ENCODE data around the gene MIS12. TPM values are rescaled to one million over a fixed set of nuclear protein-coding genes. Genes with fewer than 3 reads are reported as not detected.

MIS12 gene
- total RNA-seq, 1 experiment from 2014 or later = 10.6 TPM

- Histone ChIP-seq H3K4me2 (ENCODE audit: low read length) (no peak overlapping the region), H3K79me2 (ENCODE audit: low read length) (peaks cover 16% of the 10 kb centered on the region), H3K9me3 (ENCODE audit: low read length) (no peaks in the 10 kb centered on the region), H2AFZ (ENCODE audit: low read length) (no peak overlapping the region), H4K20me1 (ENCODE audit: low read length) (no peaks in the 10 kb centered on the region), H3K27me3 (ENCODE audit: low read length) (no peaks in the 10 kb centered on the region), H3K9ac (ENCODE audit: low read length) (no peak overlapping the region), H3K4me1 (ENCODE audit: insufficient read depth, low read length) (no peaks in the 10 kb centered on the region; the same call in 1 of the 2 replicates), H3K27ac (ENCODE audit: low read length) (no peak overlapping the region), H3K9me2 (replicated peaks; ENCODE audit: low read length) (no peaks in the 10 kb centered on the region), H3K36me3 (ENCODE audit: low read depth, low read length) (peaks cover 23% of the 10 kb centered on the region), H3F3A (ENCODE audit: low read length, unreplicated experiment) (no peaks in the 10 kb centered on the region), H3K4me3 (ENCODE audit: low read length) (no peak overlapping the region)
- ChIA-PET POLR2A (ENCODE audit: unreplicated experiment) (interaction anchor here (0.7 kb wide), 1 partner anchor 50 kb away, joined by 10 read pairs; no protein-coding TSS in a partner anchor), CTCF (no interaction called here)
- no peak for ATAC-seq
- TF ChIP-seq CTCF (conservative IDR thresholded peaks at IDR 0.05; ENCODE audit: low read depth, low read length) (no peak), EZH2 (IDR thresholded peaks at IDR 0.05; ENCODE audit: low read length, unreplicated experiment) (no peak), EZH2phosphoT487 (IDR thresholded peaks at IDR 0.05; ENCODE audit: borderline replicate concordance, low read length) (no peak)
- no TSS peak for BruUV-seq (replicated peaks)
- no peak for DNase-seq
- intact Hi-C loops (cut with micrococcal nuclease) = no loop called here
Measured at GRCh38 chr17:5492970-5493369, 6.6 kb downstream of the MIS12 start.

GRCh38 chr17:5499476-5500231, 13.3 kb downstream of the MIS12 start:
- Histone ChIP-seq H3K27me3 (ENCODE audit: low read length) (peaks cover 7% of the 10 kb centered on the region), H2AFZ (ENCODE audit: low read length) (0 out of 2 replicates have a peak overlapping the region, but pooled peaks have one; percentile 79), H3K79me2 (ENCODE audit: low read length) (no peaks in the 10 kb centered on the region), H3K9ac (ENCODE audit: low read length) (no peak overlapping the region), H3K4me1 (ENCODE audit: insufficient read depth, low read length) (no peaks in the 10 kb centered on the region; the same call in 1 of the 2 replicates), H3K9me2 (replicated peaks; ENCODE audit: low read length) (no peaks in the 10 kb centered on the region), H3K27ac (ENCODE audit: low read length) (no peak overlapping the region), H3K4me3 (ENCODE audit: low read length) (peak overlapping the region; percentile 66; the same call in 1 of the 2 replicates), H3K4me2 (ENCODE audit: low read length) (peak overlapping the region; percentile 84), H3F3A (ENCODE audit: low read length, unreplicated experiment) (no peaks in the 10 kb centered on the region), H4K20me1 (ENCODE audit: low read length) (no peaks in the 10 kb centered on the region), H3K9me3 (ENCODE audit: low read length) (no peaks in the 10 kb centered on the region), H3K36me3 (ENCODE audit: low read depth, low read length) (no peaks in the 10 kb centered on the region)
- ATAC-seq (no peak), DNase-seq (no peak)
- CTCF ChIA-PET = no interaction called here
- intact Hi-C loops (cut with micrococcal nuclease) = loop anchor here (1.0 kb wide), 1 partner anchor 12 kb away; no protein-coding TSS in a partner anchor
- no peak for TF ChIP-seq EZH2 (IDR thresholded peaks at IDR 0.05; ENCODE audit: low read length, unreplicated experiment)
- no peak for TF ChIP-seq EZH2phosphoT487 (IDR thresholded peaks at IDR 0.05; ENCODE audit: borderline replicate concordance, low read length)
- no peak for TF ChIP-seq CTCF (conservative IDR thresholded peaks at IDR 0.05; ENCODE audit: low read depth, low read length)
- no TSS peak for BruUV-seq (replicated peaks)
- POLR2A ChIA-PET (ENCODE audit: unreplicated experiment) = no interaction called here

- Histone ChIP-seq H3K4me2 (ENCODE audit: low read length) (peak overlapping the region; percentile 84), H4K20me1 (ENCODE audit: low read length) (no peaks in the 10 kb centered on the region), H2AFZ (ENCODE audit: low read length) (peak overlapping the region; percentile 79; the same call in 1 of the 2 replicates), H3K79me2 (ENCODE audit: low read length) (no peaks in the 10 kb centered on the region), H3K27me3 (ENCODE audit: low read length) (peaks cover 7% of the 10 kb centered on the region), H3K36me3 (ENCODE audit: low read depth, low read length) (no peaks in the 10 kb centered on the region), H3K9ac (ENCODE audit: low read length) (no peak overlapping the region), H3K9me3 (ENCODE audit: low read length) (no peaks in the 10 kb centered on the region), H3K4me3 (ENCODE audit: low read length) (peak overlapping the region; percentile 66), H3K9me2 (replicated peaks; ENCODE audit: low read length) (no peaks in the 10 kb centered on the region), H3K27ac (ENCODE audit: low read length) (no peak overlapping the region), H3F3A (ENCODE audit: low read length, unreplicated experiment) (no peaks in the 10 kb centered on the region), H3K4me1 (ENCODE audit: insufficient read depth, low read length) (no peaks in the 10 kb centered on the region; the same call in 1 of the 2 replicates)
- ATAC-seq = no peak; the same call in 1 of the 2 replicates
- TF ChIP-seq CTCF (conservative IDR thresholded peaks at IDR 0.05; ENCODE audit: low read depth, low read length) = no peak
- no peak for TF ChIP-seq EZH2phosphoT487 (IDR thresholded peaks at IDR 0.05; ENCODE audit: borderline replicate concordance, low read length)
- TF ChIP-seq EZH2 (IDR thresholded peaks at IDR 0.05; ENCODE audit: low read length, unreplicated experiment) = no peak
- no peak for DNase-seq
- intact Hi-C loops (cut with micrococcal nuclease) = loop anchor here (1.0 kb wide), 1 partner anchor 13 kb away; no protein-coding TSS in a partner anchor
- no TSS peak for BruUV-seq (replicated peaks)
- ChIA-PET POLR2A (ENCODE audit: unreplicated experiment) (no interaction called here), CTCF (no interaction called here)
Measured at GRCh38 chr17:5500247-5500588, 13.9 kb downstream of the MIS12 start.

All from PC-3 (cell line).